Nephron progenitor cell (in vitro differentiated cells): Measurements from ENCODE around the gene TIMM44.

Source experiments
- DNase-seq: peaks from one replicate; pipeline ENCODE4 v3.0.0; 2021
- H3K27ac Mint-ChIP-seq: 2 replicates; pipeline ENCODE4 v1.8.0; 2021; ENCODE audit warnings: mild to moderate bottlenecking, moderate library complexity, mixed read lengths
- H3K27me3 Mint-ChIP-seq: 2 replicates; pipeline ENCODE4 v1.8.0; 2021; ENCODE audit warnings: mild to moderate bottlenecking, low read depth, mixed read lengths; ENCODE audit not compliant: poor library complexity
- H3K36me3 Mint-ChIP-seq: 2 replicates; pipeline ENCODE4 v1.8.0; 2021; ENCODE audit warnings: low read depth, mixed read lengths
- H3K4me1 Mint-ChIP-seq: 2 replicates; pipeline ENCODE4 v1.8.0; 2021; ENCODE audit warnings: mixed read lengths
- H3K4me3 Mint-ChIP-seq: 2 replicates; pipeline ENCODE4 v1.8.0; 2021; ENCODE audit warnings: mild to moderate bottlenecking, moderate library complexity, mixed read lengths
- H3K9me3 Mint-ChIP-seq: 2 replicates; pipeline ENCODE4 v1.8.0; 2021; ENCODE audit warnings: mild to moderate bottlenecking, moderate library complexity, mixed read lengths
- CTCF ChIP-seq: fragments of 200-600 bp; sonication (generic); IDR thresholded peaks from 2 replicates; pipeline ENCODE4 v1.5.0; 2021; ENCODE audit warnings: antibody characterized with exemption

TIMM44 gene

GRCh38 chr19:7912144-7912696, 31.2 kb downstream of the TIMM44 start:
- peaks cover 20% of the 10 kb centered on the region for H3K36me3 Mint-ChIP-seq
- no peak overlapping the region for H3K4me3 Mint-ChIP-seq
- peaks cover 37% of the 10 kb centered on the region for H3K27me3 Mint-ChIP-seq
- H3K27ac Mint-ChIP-seq: no peak overlapping the region
- no peak for TF ChIP-seq CTCF
- no peaks in the 10 kb centered on the region for H3K9me3 Mint-ChIP-seq
- peaks cover 13% of the 10 kb centered on the region for H3K4me1 Mint-ChIP-seq
- DNase-seq: no peak

- H3K9me3 Mint-ChIP-seq: no peaks in the 10 kb centered on the region
- no peak for DNase-seq
- no peak for TF ChIP-seq CTCF
Measured at GRCh38 chr19:7911508-7912143, 31.8 kb downstream of the TIMM44 start.

GRCh38 chr19:7910321-7911161, 32.9 kb downstream of the TIMM44 start:
- no peak for TF ChIP-seq CTCF
- H3K27me3 Mint-ChIP-seq: peaks cover 23% of the 10 kb centered on the region
- H3K4me1 Mint-ChIP-seq: peaks cover 14% of the 10 kb centered on the region
- H3K27ac Mint-ChIP-seq: no peak overlapping the region
- H3K4me3 Mint-ChIP-seq: no peak overlapping the region
- no peaks in the 10 kb centered on the region for H3K9me3 Mint-ChIP-seq
- DNase-seq: no peak
- H3K36me3 Mint-ChIP-seq: peaks cover 20% of the 10 kb centered on the region

More at GRCh38 chr19:7911508-7912143, 31.8 kb downstream of the TIMM44 start:
- Mint-ChIP-seq H3K4me3 (no peak overlapping the region), H3K4me1 (peaks cover 9% of the 10 kb centered on the region), H3K27ac (no peak overlapping the region), H3K27me3 (peaks cover 31% of the 10 kb centered on the region), H3K36me3 (peaks cover 20% of the 10 kb centered on the region)

DNA sequence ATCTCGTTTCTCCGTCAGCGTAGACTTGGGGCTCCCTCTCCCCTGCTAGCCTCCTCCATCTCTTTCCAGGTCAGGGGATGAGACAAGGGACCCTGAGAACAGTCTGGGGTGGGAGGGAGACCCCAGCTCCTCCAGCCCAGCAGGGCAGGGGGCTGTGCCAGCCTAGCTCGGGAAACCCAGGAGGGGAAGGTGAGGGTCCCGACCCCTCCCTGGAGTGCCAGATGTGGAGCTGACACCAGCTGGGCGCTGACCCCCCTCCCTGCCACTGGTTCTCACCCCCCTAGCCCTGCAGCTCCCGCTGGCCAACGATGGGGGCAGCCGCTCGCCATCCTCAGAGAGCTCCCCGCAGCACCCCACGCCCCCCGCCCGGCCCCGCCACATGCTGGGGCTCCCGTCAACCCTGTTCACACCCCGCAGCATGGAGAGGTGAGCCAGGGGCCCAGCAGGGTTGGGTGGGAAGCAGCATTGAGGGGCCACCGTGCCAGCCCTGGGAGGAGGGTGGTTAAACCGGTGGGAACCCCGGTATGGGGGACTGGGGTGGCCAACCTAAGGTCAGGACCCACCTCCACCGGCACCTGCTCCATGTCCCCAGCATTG, 33.9 kb downstream of the TIMM44 start:
- H3K4me3 Mint-ChIP-seq: no peak overlapping the region
- H3K27ac Mint-ChIP-seq: no peak overlapping the region
- H3K9me3 Mint-ChIP-seq: no peaks in the 10 kb centered on the region
- H3K27me3 Mint-ChIP-seq: peaks cover 15% of the 10 kb centered on the region
- H3K36me3 Mint-ChIP-seq: peaks cover 20% of the 10 kb centered on the region
- no peak for DNase-seq
- no peak for TF ChIP-seq CTCF
- peaks cover 21% of the 10 kb centered on the region for H3K4me1 Mint-ChIP-seq

GRCh38 chr19:7908742-7909461, 34.6 kb downstream of the TIMM44 start:
- TF ChIP-seq CTCF: no peak
- H3K4me3 Mint-ChIP-seq: no peak overlapping the region
- no peak for DNase-seq
- H3K27ac Mint-ChIP-seq: no peak overlapping the region
- H3K27me3 Mint-ChIP-seq: peaks cover 8% of the 10 kb centered on the region
- H3K4me1 Mint-ChIP-seq: peaks cover 23% of the 10 kb centered on the region
- H3K36me3 Mint-ChIP-seq: peaks cover 20% of the 10 kb centered on the region
- H3K9me3 Mint-ChIP-seq: no peaks in the 10 kb centered on the region
